SK-N-SH (cell line): Measurements from ENCODE around the gene TSSK3. TPM values are rescaled to one million over a fixed set of nuclear protein-coding genes. Genes with fewer than 3 reads are reported as not detected.

Source experiments
- CTCF ChIA-PET: fragments of 300-600, 350-600 bp; formaldehyde crosslinking; extraction: SDS; loops from one replicate; lab custom pipeline; 2021; lab: Yijun Ruan, JAX
- POLR2A ChIA-PET: fragments of 350-600 bp; sonication (Branson Sonifier 250); formaldehyde crosslinking; extraction: SDS; loops from one replicate; lab custom pipeline; 2020; ENCODE audit warnings: antibody characterized with exemption, inconsistent platforms; lab: Yijun Ruan, JAX
- DNase-seq: peaks from one replicate; pipeline ENCODE4 v3.0.0; 2012
- H2AFZ ChIP-seq: fragments of 200-600 bp; sonication (generic); 2 replicates; pipeline ENCODE4 v1.8.1; 2016; ENCODE audit warnings: antibody characterized with exemption, mild to moderate bottlenecking, low read depth
- H3F3A ChIP-seq: fragments of 200-600 bp; sonication (generic); replicated peaks from 2 replicates; pipeline ENCODE3; 2016; ENCODE audit warnings: antibody characterized with exemption, mild to moderate bottlenecking; ENCODE audit not compliant: insufficient read depth
- H3K27ac ChIP-seq, 2 experiments: fragments of 200-500 bp in 1 of 2; fragments of 200-600 bp in 1 of 2; sonication (Bioruptor generic) in 1 of 2; sonication (generic), shearing (Covaris generic) in 1 of 2; 2 replicates each; pipeline versions ENCODE4 v1.5.1 to v1.6.1; 2014 to 2016; ENCODE audit warnings: low read depth in 2 of 2, inconsistent platforms in 1 of 2, low read length in 1 of 2, mild to moderate bottlenecking in 1 of 2, mixed read lengths in 1 of 2
- H3K27me3 ChIP-seq: fragments of 200-600 bp; sonication (generic), shearing (Covaris generic); 2 replicates; pipeline ENCODE4 v1.6.1; 2016; ENCODE audit warnings: mixed run types; ENCODE audit not compliant: insufficient read depth
- H3K36me3 ChIP-seq, 2 experiments: fragments of 200-500 bp in 1 of 2; fragments of 200-600 bp in 1 of 2; sonication (Bioruptor generic) in 1 of 2; sonication (generic) in 1 of 2; replicated peaks in 1 of 2; 2 replicates each; pipeline versions ENCODE3 to v1.5.1; 2014 to 2016; ENCODE audit warnings: low read length in 1 of 2, mild to moderate bottlenecking in 1 of 2; ENCODE audit not compliant: insufficient read depth in 2 of 2, control insufficient read depth in 1 of 2
- H3K4me1 ChIP-seq, 2 experiments: fragments of 200-500 bp in 1 of 2; fragments of 200-600 bp in 1 of 2; sonication (Bioruptor generic) in 1 of 2; sonication (generic), shearing (Covaris generic) in 1 of 2; 2 replicates each; pipeline versions ENCODE4 v1.5.1 to v1.6.1; 2014 to 2016; ENCODE audit warnings: low read depth in 1 of 2, low read length in 1 of 2, mixed run types in 1 of 2; ENCODE audit not compliant: insufficient read depth in 2 of 2, control insufficient read depth in 1 of 2
- H3K4me2 ChIP-seq: fragments of 200-600 bp; sonication (generic), shearing (Covaris generic); 2 replicates; pipeline ENCODE4 v1.6.1; 2017; ENCODE audit warnings: mixed run types
- H3K4me3 ChIP-seq, 2 experiments: fragments of 200-500 bp in 1 of 2; fragments of 200-600 bp in 1 of 2; sonication (Bioruptor generic) in 1 of 2; sonication (generic), shearing (Covaris generic) in 1 of 2; 2 replicates each; pipeline versions ENCODE4 v1.5.1 to v1.8.1; 2014 to 2016; ENCODE audit warnings: low read depth in 2 of 2, inconsistent platforms in 1 of 2, low read length in 1 of 2, mild to moderate bottlenecking in 1 of 2, mixed read lengths in 1 of 2, moderate library complexity in 1 of 2
- H3K79me2 ChIP-seq: fragments of 200-600 bp; sonication (generic); 2 replicates; pipeline ENCODE4 v1.8.1; 2017; ENCODE audit warnings: mild to moderate bottlenecking; ENCODE audit not compliant: insufficient read depth
- H3K9ac ChIP-seq: fragments of 200-600 bp; sonication (generic); 2 replicates; pipeline ENCODE4 v1.6.1; 2017; ENCODE audit warnings: mixed run types
- H3K9me2 ChIP-seq: fragments of 200-600 bp; sonication (generic); 2 replicates; pipeline ENCODE4 v1.6.1; 2017; ENCODE audit warnings: mixed run types
- H3K9me3 ChIP-seq: fragments of 200-600 bp; sonication (generic); 2 replicates; pipeline ENCODE4 v1.6.1; 2017; ENCODE audit warnings: mixed run types, mild to moderate bottlenecking, moderate library complexity
- H4K20me1 ChIP-seq: fragments of 200-600 bp; sonication (generic); 2 replicates; pipeline ENCODE4 v1.6.1; 2017; ENCODE audit warnings: mild to moderate bottlenecking, mixed run types; ENCODE audit not compliant: insufficient read depth
- CHD2 ChIP-seq: fragments of 150-350 bp; IDR thresholded peaks from 2 replicates; pipeline ENCODE4 v1.6.1; 2018; ENCODE audit warnings: low read length; ENCODE audit not compliant: partially characterized antibody
- ELF1 ChIP-seq: IDR thresholded peaks from 2 replicates; pipeline ENCODE4 v1.4.0; 2012
- FOXM1 ChIP-seq: IDR thresholded peaks from 2 replicates; pipeline ENCODE4 v1.4.0; 2012; ENCODE audit warnings: low read depth, mild to moderate bottlenecking
- IRF3 ChIP-seq: fragments of 150-350 bp; IDR thresholded peaks from 2 replicates; pipeline ENCODE4 v1.6.1; 2016; ENCODE audit warnings: mild to moderate bottlenecking, low read depth, low read length
- JUND ChIP-seq: IDR thresholded peaks from 2 replicates; pipeline ENCODE4 v1.4.0; 2012
- MXI1 ChIP-seq: IDR thresholded peaks from 2 replicates; pipeline ENCODE4 v1.6.1; 2012; ENCODE audit warnings: mild to moderate bottlenecking, low read depth, low read length, improper control_type of control experiment
- NRF1 ChIP-seq: IDR thresholded peaks from 2 replicates; pipeline ENCODE4 v1.6.1; 2012; ENCODE audit warnings: low read depth, mild to moderate bottlenecking, low read length
- PBX3 ChIP-seq: IDR thresholded peaks from 2 replicates; pipeline ENCODE4; 2012
- RCOR1 ChIP-seq: fragments of 150-350 bp; IDR thresholded peaks from 2 replicates; pipeline ENCODE4 v1.6.1; 2017; ENCODE audit warnings: antibody characterized with exemption, low read length
- REST ChIP-seq: IDR thresholded peaks from 2 replicates; pipeline ENCODE4 v1.6.1; 2012; ENCODE audit warnings: mild to moderate bottlenecking, low read depth, low read length, moderate library complexity
- RFX5 ChIP-seq: IDR thresholded peaks from 2 replicates; pipeline ENCODE4 v1.6.1; 2012; ENCODE audit warnings: mild to moderate bottlenecking, improper control_type of control experiment, low read length
- RXRA ChIP-seq: IDR thresholded peaks from 2 replicates; pipeline ENCODE4 v1.4.0; 2012; ENCODE audit warnings: low read depth, mild to moderate bottlenecking, borderline replicate concordance
- SMC3 ChIP-seq: IDR thresholded peaks from 2 replicates; pipeline ENCODE4 v1.6.1; 2012; ENCODE audit warnings: low read depth, low read length, improper control_type of control experiment
- TCF12 ChIP-seq: IDR thresholded peaks from 2 replicates; pipeline ENCODE4 v1.4.0; 2012
- TEAD4 ChIP-seq: IDR thresholded peaks from 2 replicates; pipeline ENCODE4 v1.4.0; 2012; ENCODE audit warnings: mild to moderate bottlenecking, borderline replicate concordance; ENCODE audit not compliant: insufficient read depth
- USF2 ChIP-seq: fragments of 150-350 bp; IDR thresholded peaks from 2 replicates; pipeline ENCODE4 v1.6.1; 2017; ENCODE audit warnings: antibody characterized with exemption, low read length, low read depth, borderline replicate concordance
- YY1 ChIP-seq: IDR thresholded peaks from 2 replicates; pipeline ENCODE4 v1.4.0; 2012; ENCODE audit warnings: low read depth, mild to moderate bottlenecking
- ZBTB33 ChIP-seq: IDR thresholded peaks from 2 replicates; pipeline ENCODE4 v1.4.0; 2012; ENCODE audit warnings: low read depth, borderline replicate concordance
- WGBS: methylation state at CpG from one replicate; pipeline ENCODE4 v1.1.6; 2017; ENCODE audit warnings: low lambda C conversion rate; 5-methylcytosine and 5-hydroxymethylcytosine counted together
- polyA plus RNA-seq, 3 experiments: library from polyadenylated mRNA; depleted of rRNA; stranded (reverse); fragments of >200 nt; gene quantifications; 2 replicates each; pipeline ENCODE4 v1.2.3, GENCODE V29; 2012

Gene TSSK3
- polyA plus RNA-seq, 1 of the 3 experiments (the other 2 are of a cell fraction), result 0.28 TPM

GRCh38 chr1:32334274-32334861 is 28.0 kb upstream of the TSSK3 start:
- no peak for DNase-seq
- Histone ChIP-seq H3K36me3 (peaks cover 23 to 48% of the 10 kb centered on the region in 2 experiments), H3K27me3 (no peaks in the 10 kb centered on the region), H3K9me3 (no peaks in the 10 kb centered on the region), H3K4me1 (peaks cover 8 to 31% of the 10 kb centered on the region in 2 experiments; a peak in 3 of 4 replicates), H3K27ac (peak overlapping the region; percentile 36 to 81; a peak in 2 of 4 replicates), H4K20me1 (peaks cover 39% of the 10 kb centered on the region), H3K4me3 (peak overlapping the region; percentile 84 to 92), H3K9me2 (no peaks in the 10 kb centered on the region), H3K79me2 (peaks cover 44% of the 10 kb centered on the region), H3F3A (peaks cover 24% of the 10 kb centered on the region), H3K9ac (peak overlapping the region; percentile 96), H2AFZ (no peak overlapping the region), H3K4me2 (peak overlapping the region; percentile 98)
- POLR2A ChIA-PET, result interaction anchor here (0.8 to 1.2 kb wide), 2 partner anchors 61 to 92 kb away, joined by 3 read pairs; no protein-coding TSS in a partner anchor
- WGBS, result 24% methylated on average over 7 of the region's 9 CpGs
- CTCF ChIA-PET, result interaction anchor here (0.9 to 3.7 kb wide), 5 partner anchors 13 to 67 kb away, joined by 3 to 24 read pairs (median 5); no protein-coding TSS in a partner anchor
- TF ChIP-seq RFX5 (no peak), JUND (no peak), RXRA (no peak), YY1 (no peak), FOXM1 (no peak), RCOR1 (no peak), SMC3 (no peak), TCF12 (no peak), IRF3 (no peak), MXI1 (no peak), ZBTB33 (no peak), REST (no peak), NRF1 (no peak), ELF1 (no peak), PBX3 (no peak), CHD2 (no peak), USF2 (no peak), TEAD4 (no peak)
